PC-3 (cell line): Measurements from ENCODE around the gene TEX29.

Source experiments
- EZH2phosphoT487 ChIP-seq: fragments of 300-600 bp; sonication (generic); IDR thresholded peaks from 2 replicates; pipeline ENCODE4 v1.6.1; 2018; ENCODE audit warnings: mild to moderate bottlenecking, antibody characterized with exemption, low read length, borderline replicate concordance
- TF ChIP-seq, protein P1 (sequence below): fragments of 300-600 bp; sonication (generic); conservative IDR thresholded peaks from 2 replicates; pipeline ENCODE4 v1.5.1; 2017; ENCODE audit warnings: antibody characterized with exemption, low read depth, mild to moderate bottlenecking, low read length

DNA sequence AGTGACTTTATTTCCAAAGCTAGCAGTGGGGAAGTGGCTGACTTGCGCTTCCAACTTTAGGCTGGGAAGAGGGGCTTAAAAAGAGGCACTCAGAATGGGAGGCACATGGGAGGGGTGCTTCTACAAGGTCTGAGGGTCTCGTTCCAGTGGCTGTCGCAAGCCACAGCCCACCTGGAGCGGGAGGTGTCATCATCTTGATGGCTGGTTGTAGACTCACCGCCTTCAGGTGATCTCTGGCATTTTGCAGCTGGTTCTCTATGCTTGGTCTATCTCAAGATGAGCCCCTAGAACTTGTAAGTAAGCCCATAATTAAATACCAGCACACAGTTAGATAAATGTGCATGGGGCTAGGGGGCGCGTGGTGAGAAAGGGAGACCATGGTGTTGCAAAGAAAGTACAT lies 9.2 kb downstream of the TEX29 start:
- TF ChIP-seq, protein P1, sequence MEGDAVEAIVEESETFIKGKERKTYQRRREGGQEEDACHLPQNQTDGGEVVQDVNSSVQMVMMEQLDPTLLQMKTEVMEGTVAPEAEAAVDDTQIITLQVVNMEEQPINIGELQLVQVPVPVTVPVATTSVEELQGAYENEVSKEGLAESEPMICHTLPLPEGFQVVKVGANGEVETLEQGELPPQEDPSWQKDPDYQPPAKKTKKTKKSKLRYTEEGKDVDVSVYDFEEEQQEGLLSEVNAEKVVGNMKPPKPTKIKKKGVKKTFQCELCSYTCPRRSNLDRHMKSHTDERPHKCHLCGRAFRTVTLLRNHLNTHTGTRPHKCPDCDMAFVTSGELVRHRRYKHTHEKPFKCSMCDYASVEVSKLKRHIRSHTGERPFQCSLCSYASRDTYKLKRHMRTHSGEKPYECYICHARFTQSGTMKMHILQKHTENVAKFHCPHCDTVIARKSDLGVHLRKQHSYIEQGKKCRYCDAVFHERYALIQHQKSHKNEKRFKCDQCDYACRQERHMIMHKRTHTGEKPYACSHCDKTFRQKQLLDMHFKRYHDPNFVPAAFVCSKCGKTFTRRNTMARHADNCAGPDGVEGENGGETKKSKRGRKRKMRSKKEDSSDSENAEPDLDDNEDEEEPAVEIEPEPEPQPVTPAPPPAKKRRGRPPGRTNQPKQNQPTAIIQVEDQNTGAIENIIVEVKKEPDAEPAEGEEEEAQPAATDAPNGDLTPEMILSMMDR = no peak
- no peak for TF ChIP-seq EZH2phosphoT487
